Right lobe of liver (tissue), 6 donors: ENCODE results near the gene MACROD1. TPM values are rescaled to one million over a fixed set of nuclear protein-coding genes. Genes with fewer than 3 reads are reported as not detected.

Source experiments
- ATAC-seq, 4 donors: fragments of 200-7000 bp; cut with Tn5 transposase; one replicate each; pipeline ENCODE4 v1.9.1; 2020; ENCODE audit warnings: mild to moderate bottlenecking in 4 of 4, moderate library complexity in 4 of 4
- DNase-seq, 3 donors: peaks; one replicate each; pipeline ENCODE4 v3.0.0-alpha.2; 2020
- H3K27ac ChIP-seq, 3 donors: fragments of 200-600 bp; one replicate each; pipeline ENCODE4 v1.8.0; 2022
- H3K27me3 ChIP-seq, 2 donors: fragments of 200-600 bp; one replicate each; pipeline ENCODE4 v1.8.0; 2022
- H3K36me3 ChIP-seq, 4 donors: fragments of 200-600 bp; sonication (generic) in 1 of 4; one replicate each; pipeline versions ENCODE4 v1.5.1 to v1.8.0; 2017 to 2022; ENCODE audit warnings: control low read depth in 1 of 4
- H3K4me1 ChIP-seq, 4 donors: fragments of 200-600 bp; sonication (generic) in 1 of 4; one replicate each; pipeline versions ENCODE4 v1.5.1 to v1.8.0; 2017 to 2022; ENCODE audit warnings: control low read depth in 1 of 4
- H3K4me3 ChIP-seq, 3 donors: fragments of 200-600 bp; one replicate each; pipeline ENCODE4 v1.8.0; 2022
- H3K9me3 ChIP-seq, 4 donors: fragments of 200-600 bp; sonication (generic) in 1 of 4; one replicate each; pipeline versions ENCODE4 v1.5.1 to v1.8.0; 2017 to 2022; ENCODE audit warnings: control low read depth in 1 of 4
- POLR2A ChIP-seq: fragments of 450-650 bp; IDR thresholded peaks from one replicate; pipeline ENCODE4 v1.6.1; 2017; ENCODE audit warnings: antibody characterized with exemption, mild to moderate bottlenecking
- WGBS: methylation state at CpG from one replicate; pipeline ENCODE4 v1.1.6; 2018; ENCODE audit warnings: low coverage, low lambda C conversion rate; ENCODE audit not compliant: insufficient coverage; ENCODE audit errors: missing lambda C conversion rate; 5-methylcytosine and 5-hydroxymethylcytosine counted together
- intact Hi-C, 2 donors: fragments of 100-400 bp; cut with DNase I; formaldehyde crosslinking; loops; one replicate each; pipeline versions ENCODE4 v1.11.2 to v1.14.1; 2022
- total RNA-seq, 6 experiments: library from RNA; depleted of rRNA in 2 of 6; stranded (reverse); fragments of >200 nt in 2 of 6; fragmentation: NEBNext Ultra II Directional in 3 of 6; extraction: Animal tissue kit (Norgen Biotek cat#: 25700) in 3 of 6; gene quantifications; one replicate each; pipeline versions ENCODE4 v1.1.0 to v1.2.4, GENCODE V29; 2016 to 2023
- TF ChIP-seq, protein P1 (sequence below), 4 donors: fragments of 200-600 bp in 3 of 4; fragments of 450-650 bp in 1 of 4; IDR thresholded peaks; one replicate each; pipeline versions ENCODE4 v1.5.1 to v1.8.0; 2016 to 2022; ENCODE audit warnings: antibody characterized with exemption in 4 of 4, mild to moderate bottlenecking in 2 of 4
- donor health status: DM: no; HTN: yes; CAD: no.
- donor health status: DM: no; HTN: no; CAD: no.
- donor health status: DM: no; HTN: no; CAD: no.
- donor health status: DM: no; HTN: yes; CAD: no.
- donor health status: DM: no; HTN: yes; CAD: no.

MACROD1 gene
- total RNA-seq, 6 experiments from 2014 or later = 12.3 to 219 (median 27.8) TPM

DNA sequence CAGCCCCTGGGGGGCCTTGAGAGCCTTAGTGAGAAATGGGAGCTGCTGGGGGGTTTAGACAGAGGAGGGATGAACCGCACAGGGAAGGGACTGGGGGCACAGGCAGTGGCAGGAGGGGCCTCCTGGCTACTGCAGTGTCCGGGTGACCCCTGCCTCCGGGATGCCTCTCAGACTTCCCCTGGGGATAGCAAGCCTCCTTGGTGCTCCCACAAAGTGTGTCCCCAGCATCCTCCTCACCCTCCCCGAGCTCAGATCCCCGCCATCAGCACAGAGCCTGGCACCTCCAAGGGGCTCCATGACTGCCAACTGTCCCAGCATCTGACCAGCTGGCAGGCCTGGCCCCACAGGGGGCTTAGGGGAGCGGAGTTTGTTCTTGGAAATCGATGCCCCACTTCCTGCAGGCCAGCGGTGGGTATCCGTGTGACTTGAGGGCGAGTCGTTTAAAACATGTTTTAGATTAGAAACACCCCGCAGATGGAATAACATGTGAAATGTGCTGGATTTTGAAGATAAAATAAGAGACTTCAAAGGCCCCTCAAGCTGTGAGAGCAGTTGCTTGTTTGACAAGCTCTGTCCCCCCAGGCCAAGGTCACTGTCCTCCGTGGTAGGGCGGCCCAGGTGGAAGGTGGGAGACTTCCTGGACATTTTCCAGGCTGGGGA lies 143.7 kb downstream of the MACROD1 start:
- WGBS = 92% methylated on average over 7 of the region's 14 CpGs
- no peaks in the 10 kb centered on the region for H3K36me3 ChIP-seq
- H3K4me1 ChIP-seq = no peaks in the 10 kb centered on the region
- H3K27me3 ChIP-seq = no peaks in the 10 kb centered on the region
- ATAC-seq = no peak
- no peak overlapping the region for H3K4me3 ChIP-seq
- H3K27ac ChIP-seq = no peak overlapping the region
- DNase-seq = no peak
- no peak for TF ChIP-seq POLR2A
- TF ChIP-seq, protein P1, sequence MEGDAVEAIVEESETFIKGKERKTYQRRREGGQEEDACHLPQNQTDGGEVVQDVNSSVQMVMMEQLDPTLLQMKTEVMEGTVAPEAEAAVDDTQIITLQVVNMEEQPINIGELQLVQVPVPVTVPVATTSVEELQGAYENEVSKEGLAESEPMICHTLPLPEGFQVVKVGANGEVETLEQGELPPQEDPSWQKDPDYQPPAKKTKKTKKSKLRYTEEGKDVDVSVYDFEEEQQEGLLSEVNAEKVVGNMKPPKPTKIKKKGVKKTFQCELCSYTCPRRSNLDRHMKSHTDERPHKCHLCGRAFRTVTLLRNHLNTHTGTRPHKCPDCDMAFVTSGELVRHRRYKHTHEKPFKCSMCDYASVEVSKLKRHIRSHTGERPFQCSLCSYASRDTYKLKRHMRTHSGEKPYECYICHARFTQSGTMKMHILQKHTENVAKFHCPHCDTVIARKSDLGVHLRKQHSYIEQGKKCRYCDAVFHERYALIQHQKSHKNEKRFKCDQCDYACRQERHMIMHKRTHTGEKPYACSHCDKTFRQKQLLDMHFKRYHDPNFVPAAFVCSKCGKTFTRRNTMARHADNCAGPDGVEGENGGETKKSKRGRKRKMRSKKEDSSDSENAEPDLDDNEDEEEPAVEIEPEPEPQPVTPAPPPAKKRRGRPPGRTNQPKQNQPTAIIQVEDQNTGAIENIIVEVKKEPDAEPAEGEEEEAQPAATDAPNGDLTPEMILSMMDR (IDR thresholded peaks at IDR 0.05) = no peak
- intact Hi-C loops = no loop called here
- no peaks in the 10 kb centered on the region for H3K9me3 ChIP-seq

DNA sequence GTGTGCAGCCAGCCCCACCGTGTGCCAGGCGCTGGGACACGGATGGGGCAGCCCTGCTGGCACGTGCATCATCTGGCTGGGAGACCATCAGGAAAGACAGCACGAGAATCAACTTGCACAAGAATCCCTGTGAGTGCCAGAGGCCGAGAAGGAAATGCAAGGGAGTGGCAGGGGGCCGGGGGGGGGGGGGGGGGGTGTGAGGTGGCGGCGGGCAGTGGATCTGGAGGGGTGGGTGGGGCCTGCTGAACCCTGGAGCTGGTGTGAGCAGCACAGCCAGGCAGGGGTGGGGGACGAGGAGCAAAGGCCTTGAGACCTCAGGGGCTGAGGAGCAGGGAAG lies 144.2 kb downstream of the MACROD1 start:
- 42% methylated on average over 2 of the region's 10 CpGs for WGBS
- Histone ChIP-seq H3K27ac (no peak overlapping the region), H3K27me3 (no peaks in the 10 kb centered on the region), H3K4me1 (no peaks in the 10 kb centered on the region), H3K36me3 (no peaks in the 10 kb centered on the region), H3K4me3 (no peak overlapping the region), H3K9me3 (no peaks in the 10 kb centered on the region)
- no peak for DNase-seq
- no peak for ATAC-seq
- TF ChIP-seq, protein P1 (IDR thresholded peaks at IDR 0.05) = no peak
- no peak for TF ChIP-seq POLR2A
- intact Hi-C loops = no loop called here

DNA sequence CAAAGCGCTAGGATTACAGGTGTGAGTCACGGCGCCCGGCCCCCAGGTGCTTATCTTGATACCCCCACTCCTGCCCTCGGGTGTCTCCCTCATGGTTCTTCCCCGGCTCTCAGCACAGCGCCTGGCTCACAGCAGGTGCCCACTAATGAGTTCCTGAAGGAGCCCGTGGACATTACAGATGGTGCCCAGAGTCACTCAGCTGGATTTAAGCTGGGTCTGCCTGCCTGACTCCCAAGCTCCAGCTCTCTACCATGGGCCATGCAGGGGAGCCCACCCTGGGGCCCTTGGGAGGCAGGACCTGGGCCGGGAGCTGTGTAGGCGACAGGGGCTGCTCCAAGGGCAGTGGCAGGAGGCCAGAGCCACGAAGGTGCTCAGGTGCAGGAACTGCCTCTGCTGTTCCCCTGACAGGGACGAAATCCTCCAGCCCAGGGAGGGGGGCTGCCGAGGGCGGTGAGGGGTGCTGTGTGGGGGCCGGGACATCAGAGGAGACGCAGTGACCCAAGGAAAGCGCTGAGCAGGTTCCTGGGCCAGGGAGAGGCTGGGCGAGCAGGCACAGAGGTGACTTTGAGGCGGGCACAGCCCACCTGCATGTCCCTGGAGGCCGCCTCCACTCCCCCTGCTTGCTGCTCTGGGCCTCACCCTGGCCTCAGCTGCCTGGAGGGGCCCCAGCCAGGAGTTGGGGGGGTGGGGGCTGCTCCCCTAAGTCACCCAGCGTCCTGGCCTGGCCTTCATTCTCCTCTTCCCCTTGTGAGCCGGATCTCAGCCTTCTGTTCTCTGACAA lies 144.7 kb downstream of the MACROD1 start:
- no peak for ATAC-seq
- 80% methylated on average over 12 of the region's 22 CpGs for WGBS
- intact Hi-C loops = no loop called here
- no peak for TF ChIP-seq POLR2A
- TF ChIP-seq, protein P1 (IDR thresholded peaks at IDR 0.05) = no peak
- no peak for DNase-seq
- Histone ChIP-seq H3K27ac (no peak overlapping the region), H3K9me3 (no peaks in the 10 kb centered on the region), H3K4me3 (no peak overlapping the region), H3K4me1 (no peaks in the 10 kb centered on the region), H3K27me3 (no peaks in the 10 kb centered on the region), H3K36me3 (no peaks in the 10 kb centered on the region)

DNA sequence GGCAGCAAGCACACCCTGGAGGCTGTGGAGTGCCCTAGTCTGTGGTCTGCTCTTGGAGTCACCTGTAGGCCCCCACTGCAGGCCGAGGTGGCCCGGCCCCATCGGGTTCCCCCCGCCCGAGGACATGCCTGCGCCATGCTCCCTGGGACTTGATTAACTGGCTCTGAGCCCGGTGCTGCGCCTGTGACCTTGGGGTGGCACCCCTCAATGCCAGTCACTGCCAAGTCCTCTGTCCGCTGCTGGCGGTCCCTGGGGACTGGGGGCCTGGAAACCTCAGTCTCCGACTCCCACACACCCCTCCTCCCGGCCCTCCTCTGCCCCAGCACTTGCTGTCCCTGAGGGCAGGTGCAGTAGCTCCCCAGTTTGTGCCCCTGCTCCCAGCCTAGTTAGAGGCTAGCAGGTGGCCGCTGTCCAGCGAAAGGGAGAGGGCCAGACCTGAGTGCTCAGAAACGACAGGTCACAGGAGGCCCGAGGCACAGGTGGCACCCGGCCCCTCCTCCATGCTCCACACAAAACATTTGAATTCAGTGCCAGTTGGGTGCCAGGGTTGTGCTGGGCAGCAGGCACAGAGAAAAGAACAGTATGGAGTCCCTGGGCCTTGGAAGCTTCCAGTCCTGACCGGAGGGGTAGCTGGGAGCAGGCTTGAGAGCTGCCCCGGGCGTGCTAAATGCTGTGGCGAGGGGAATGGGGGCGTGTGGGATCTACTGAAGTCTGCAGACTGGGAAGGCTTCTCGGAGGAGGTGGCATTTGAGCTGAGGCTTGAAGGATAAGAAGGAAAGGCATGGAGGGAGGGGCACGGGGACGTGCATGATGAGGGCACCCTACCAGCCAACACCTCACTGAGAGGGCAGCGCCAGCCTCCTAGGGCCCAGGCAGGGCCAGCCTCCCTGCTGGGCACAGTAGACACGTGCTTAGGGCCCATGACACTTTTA lies 146.5 kb downstream of the MACROD1 start:
- Histone ChIP-seq H3K27ac (no peak overlapping the region), H3K4me1 (no peaks in the 10 kb centered on the region), H3K4me3 (no peak overlapping the region), H3K36me3 (no peaks in the 10 kb centered on the region), H3K9me3 (no peaks in the 10 kb centered on the region), H3K27me3 (no peaks in the 10 kb centered on the region)
- intact Hi-C loops = no loop called here
- no peak for DNase-seq
- WGBS = 93% methylated on average over 13 of the region's 27 CpGs
- ATAC-seq = peak in 1 of 4 donors; percentile 8
- TF ChIP-seq POLR2A = no peak
- TF ChIP-seq, protein P1 (IDR thresholded peaks at IDR 0.05) = no peak
